SK-N-SH (cell line): ENCODE results near the gene AP1B1.

Experiments used
- CTCF ChIP-seq: fragments of 200-600 bp; sonication (generic); IDR thresholded peaks from 2 replicates; pipeline ENCODE4 v1.6.1; 2017; ENCODE audit warnings: antibody characterized with exemption, mild to moderate bottlenecking, moderate library complexity
- EP300 ChIP-seq, 2 experiments: IDR thresholded peaks; 2 replicates each; pipeline versions ENCODE4 v1.4.0 to v1.6.1; 2012; ENCODE audit warnings: borderline replicate concordance in 1 of 2, low read depth in 1 of 2, low read length in 1 of 2
- GATA2 ChIP-seq: sonication (generic); formaldehyde crosslinking; IDR thresholded peaks from 2 replicates; pipeline ENCODE4 v1.5.0; 2020; ENCODE audit warnings: mild to moderate bottlenecking, missing genetic modification reagents
- MXI1 ChIP-seq: IDR thresholded peaks from 2 replicates; pipeline ENCODE4 v1.6.1; 2012; ENCODE audit warnings: mild to moderate bottlenecking, low read depth, low read length, improper control_type of control experiment
- POLR2AphosphoS5 ChIP-seq: IDR thresholded peaks from 2 replicates; pipeline ENCODE4 v1.6.1; 2012; ENCODE audit warnings: low read depth, low read length
- REST ChIP-seq: IDR thresholded peaks from 2 replicates; pipeline ENCODE4 v1.6.1; 2012; ENCODE audit warnings: mild to moderate bottlenecking, low read depth, low read length, moderate library complexity
- RFX5 ChIP-seq: IDR thresholded peaks from 2 replicates; pipeline ENCODE4 v1.6.1; 2012; ENCODE audit warnings: mild to moderate bottlenecking, improper control_type of control experiment, low read length
- TAF1 ChIP-seq: IDR thresholded peaks from 2 replicates; pipeline ENCODE4 v1.6.1; 2012; ENCODE audit warnings: low read depth, mild to moderate bottlenecking, low read length, moderate library complexity, borderline replicate concordance
- YY1 ChIP-seq: IDR thresholded peaks from 2 replicates; pipeline ENCODE4 v1.4.0; 2012; ENCODE audit warnings: low read depth, mild to moderate bottlenecking

- TF ChIP-seq CTCF (no peak), POLR2AphosphoS5 (no peak), YY1 (no peak), MXI1 (no peak), TAF1 (no peak), GATA2 (CRISPR knock-in tag) (no peak), EP300 (IDR thresholded peaks at IDR 0.05; ENCODE audit: borderline replicate concordance in 1 of 2, low read depth in 1 of 2, low read length in 1 of 2) (no peak), REST (no peak), RFX5 (no peak)
Measured at GRCh38 chr22:29342177-29342576, 46.2 kb downstream of the AP1B1 start.
